H9 (cell line): Measurements from ENCODE around the gene SH3GLB2. TPM values are rescaled to one million over a fixed set of nuclear protein-coding genes. Genes with fewer than 3 reads are reported as not detected.

Experiments
- DNase-seq: peaks from one replicate; pipeline ENCODE4 v3.0.0-alpha.2; 2017
- H2AFZ ChIP-seq: one replicate; pipeline ENCODE4 v1.6.1; 2013; ENCODE audit warnings: mild to moderate bottlenecking, low read length, control low read depth, moderate library complexity
- H2AK5ac ChIP-seq: 2 replicates; pipeline ENCODE4 v1.6.1; 2013; ENCODE audit warnings: low read length, control low read depth, mixed read lengths; ENCODE audit not compliant: insufficient read length
- H2BK120ac ChIP-seq: one replicate; pipeline ENCODE4 v1.6.1; 2013; ENCODE audit warnings: low read depth, mild to moderate bottlenecking, low read length, control low read depth, inconsistent platforms; ENCODE audit not compliant: poor library complexity, severe bottlenecking
- H2BK12ac ChIP-seq: 2 replicates; pipeline ENCODE4 v1.6.1; 2013; ENCODE audit warnings: low read length, control low read depth, mixed read lengths, low read depth; ENCODE audit not compliant: insufficient read length
- H2BK15ac ChIP-seq: 2 replicates; pipeline ENCODE4 v1.6.1; 2013; ENCODE audit warnings: low read depth, low read length, control low read depth
- H2BK20ac ChIP-seq: one replicate; pipeline ENCODE4 v1.6.1; 2013; ENCODE audit warnings: low read depth, mild to moderate bottlenecking, low read length, control low read depth, inconsistent platforms; ENCODE audit not compliant: poor library complexity, severe bottlenecking
- H2BK5ac ChIP-seq: 2 replicates; pipeline ENCODE4 v1.6.1; 2013; ENCODE audit warnings: low read length, control low read depth, mixed read lengths; ENCODE audit not compliant: insufficient read length
- H3K14ac ChIP-seq: 2 replicates; pipeline ENCODE4 v1.6.1; 2013; ENCODE audit warnings: low read length, control low read depth; ENCODE audit not compliant: insufficient read depth
- H3K18ac ChIP-seq: 2 replicates; pipeline ENCODE4 v1.6.1; 2013; ENCODE audit warnings: low read depth, mild to moderate bottlenecking, mixed read lengths, low read length, control low read depth; ENCODE audit not compliant: insufficient read length
- H3K23ac ChIP-seq: 2 replicates; pipeline ENCODE4 v1.6.1; 2013; ENCODE audit warnings: low read length, control low read depth, mixed read lengths, low read depth; ENCODE audit not compliant: insufficient read length
- H3K23me2 ChIP-seq: 2 replicates; pipeline ENCODE4 v1.6.1; 2013; ENCODE audit warnings: low read depth, mild to moderate bottlenecking, mixed read lengths, low read length, control low read depth; ENCODE audit not compliant: insufficient read length, poor library complexity, severe bottlenecking
- H3K27ac ChIP-seq: 2 replicates; pipeline ENCODE4 v1.5.1; 2013; ENCODE audit warnings: low read length, control low read depth, mixed read lengths, low read depth; ENCODE audit not compliant: insufficient read length
- H3K27me3 ChIP-seq: 2 replicates; pipeline ENCODE4 v1.6.1; 2013; ENCODE audit warnings: low read length, control low read depth, inconsistent platforms; ENCODE audit not compliant: insufficient read depth
- H3K4ac ChIP-seq: 2 replicates; pipeline ENCODE4 v1.6.1; 2013; ENCODE audit warnings: low read depth, mild to moderate bottlenecking, control low read depth, inconsistent platforms, low read length, moderate library complexity
- H3K4me1 ChIP-seq: 2 replicates; pipeline ENCODE4 v1.6.1; 2013; ENCODE audit warnings: low read length, control low read depth, inconsistent platforms; ENCODE audit not compliant: insufficient read depth
- H3K4me2 ChIP-seq: 2 replicates; pipeline ENCODE4 v1.6.1; 2013; ENCODE audit warnings: low read length, control low read depth, mixed read lengths; ENCODE audit not compliant: insufficient read length, insufficient read depth
- H3K56ac ChIP-seq: 2 replicates; pipeline ENCODE4 v1.6.1; 2013; ENCODE audit warnings: low read depth, mild to moderate bottlenecking, mixed read lengths, low read length, control low read depth; ENCODE audit not compliant: insufficient read length
- H3K79me1 ChIP-seq: 2 replicates; pipeline ENCODE4 v1.6.1; 2013; ENCODE audit warnings: low read depth, mild to moderate bottlenecking, moderate library complexity, low read length, control low read depth, inconsistent platforms; ENCODE audit not compliant: insufficient read depth, poor library complexity, severe bottlenecking
- H3K79me2 ChIP-seq: 2 replicates; pipeline ENCODE4 v1.6.1; 2013; ENCODE audit warnings: low read length, control low read depth, inconsistent platforms; ENCODE audit not compliant: insufficient read depth
- H3K9ac ChIP-seq: 2 replicates; pipeline ENCODE4 v1.6.1; 2013; ENCODE audit warnings: low read length, control low read depth, mixed read lengths; ENCODE audit not compliant: insufficient read length; ENCODE audit errors: extremely low read depth
- H3K9me3 ChIP-seq: one replicate; pipeline ENCODE4 v1.6.1; 2013; ENCODE audit warnings: low read depth, low read length, inconsistent platforms; ENCODE audit not compliant: control insufficient read depth
- H3T11ph ChIP-seq: one replicate; pipeline ENCODE4 v1.6.1; 2013; ENCODE audit warnings: mild to moderate bottlenecking, low read length, control low read depth, inconsistent platforms
- H4K20me1 ChIP-seq: one replicate; pipeline ENCODE4 v1.6.1; 2013; ENCODE audit not compliant: control insufficient read depth, insufficient read length, insufficient read depth
- H4K5ac ChIP-seq: 2 replicates; pipeline ENCODE4 v1.6.1; 2013; ENCODE audit warnings: low read depth, mild to moderate bottlenecking, mixed read lengths, low read length, control low read depth; ENCODE audit not compliant: insufficient read length
- H4K8ac ChIP-seq: replicated peaks from 2 replicates; pipeline ENCODE4 v1.6.1; 2013; ENCODE audit warnings: low read length, control low read depth, mixed read lengths, low read depth; ENCODE audit not compliant: insufficient read length
- H4K91ac ChIP-seq: 2 replicates; pipeline ENCODE4 v1.6.1; 2013; ENCODE audit warnings: low read depth, mild to moderate bottlenecking, moderate library complexity, mixed read lengths, low read length, control low read depth; ENCODE audit not compliant: insufficient read length
- H3K27ac Mint-ChIP-seq, 3 experiments: 2 replicates in 2 of 3; 3 replicates in 1 of 3; pipeline ENCODE4 v1.8.0; 2020 to 2021; ENCODE audit warnings: mixed read lengths in 3 of 3, mild to moderate bottlenecking in 1 of 3, moderate library complexity in 1 of 3
- H3K27me3 Mint-ChIP-seq: 2 replicates; pipeline ENCODE4 v1.8.0; 2021; ENCODE audit warnings: low read depth, mild to moderate bottlenecking, moderate library complexity, mixed read lengths
- H3K36me3 Mint-ChIP-seq, 3 experiments: 2 replicates in 2 of 3; 3 replicates in 1 of 3; pipeline ENCODE4 v1.8.0; 2020 to 2021; ENCODE audit warnings: low read depth in 3 of 3, mixed read lengths in 3 of 3; ENCODE audit not compliant: insufficient read depth in 1 of 3
- H3K4me1 Mint-ChIP-seq, 2 experiments: 2 replicates each; pipeline ENCODE4 v1.8.0; 2020; ENCODE audit warnings: mixed read lengths in 2 of 2
- H3K4me3 Mint-ChIP-seq, 2 experiments: 2 replicates in 1 of 2; 3 replicates in 1 of 2; pipeline ENCODE4 v1.8.0; 2020 to 2021; ENCODE audit warnings: mild to moderate bottlenecking in 2 of 2, mixed read lengths in 2 of 2, moderate library complexity in 1 of 2
- H3K9me3 Mint-ChIP-seq, 2 experiments: 2 replicates in 1 of 2; 3 replicates in 1 of 2; pipeline ENCODE4 v1.8.0; 2020; ENCODE audit warnings: mild to moderate bottlenecking in 2 of 2, mixed read lengths in 2 of 2, moderate library complexity in 1 of 2
- WGBS: extraction: QIAGEN DNeasy Blood & Tissue Kit; methylation state at CpG from one replicate; pipeline ENCODE4 v1.1.7; 2013; ENCODE audit warnings: missing lambda C conversion rate, low lambda C conversion rate, mixed read lengths; ENCODE audit not compliant: insufficient read length; ENCODE audit errors: extremely low coverage; 5-methylcytosine and 5-hydroxymethylcytosine counted together
- total RNA-seq: library from RNA; stranded (reverse); gene quantifications from 2 replicates; pipeline ENCODE4 v1.2.1, GENCODE V29; 2021
- TF ChIP-seq, protein P1 (sequence below): fragments of 200-600 bp; sonication (generic); conservative IDR thresholded peaks from 3 replicates; pipeline ENCODE4 v1.8.0; 2021; ENCODE audit warnings: antibody characterized with exemption, mild to moderate bottlenecking

SH3GLB2 gene
- total RNA-seq, 1 experiment from 2014 or later = 69.5 TPM

- TF ChIP-seq, protein P1, sequence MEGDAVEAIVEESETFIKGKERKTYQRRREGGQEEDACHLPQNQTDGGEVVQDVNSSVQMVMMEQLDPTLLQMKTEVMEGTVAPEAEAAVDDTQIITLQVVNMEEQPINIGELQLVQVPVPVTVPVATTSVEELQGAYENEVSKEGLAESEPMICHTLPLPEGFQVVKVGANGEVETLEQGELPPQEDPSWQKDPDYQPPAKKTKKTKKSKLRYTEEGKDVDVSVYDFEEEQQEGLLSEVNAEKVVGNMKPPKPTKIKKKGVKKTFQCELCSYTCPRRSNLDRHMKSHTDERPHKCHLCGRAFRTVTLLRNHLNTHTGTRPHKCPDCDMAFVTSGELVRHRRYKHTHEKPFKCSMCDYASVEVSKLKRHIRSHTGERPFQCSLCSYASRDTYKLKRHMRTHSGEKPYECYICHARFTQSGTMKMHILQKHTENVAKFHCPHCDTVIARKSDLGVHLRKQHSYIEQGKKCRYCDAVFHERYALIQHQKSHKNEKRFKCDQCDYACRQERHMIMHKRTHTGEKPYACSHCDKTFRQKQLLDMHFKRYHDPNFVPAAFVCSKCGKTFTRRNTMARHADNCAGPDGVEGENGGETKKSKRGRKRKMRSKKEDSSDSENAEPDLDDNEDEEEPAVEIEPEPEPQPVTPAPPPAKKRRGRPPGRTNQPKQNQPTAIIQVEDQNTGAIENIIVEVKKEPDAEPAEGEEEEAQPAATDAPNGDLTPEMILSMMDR = no peak
- H3K27ac Mint-ChIP-seq = no peak overlapping the region
- no peak overlapping the region for H2BK12ac ChIP-seq
- no peak overlapping the region for H3K18ac ChIP-seq
- H3K56ac ChIP-seq = no peak overlapping the region
- H3K27me3 Mint-ChIP-seq = no peaks in the 10 kb centered on the region; the same call in 1 of the 2 replicates
- no peak overlapping the region for H3K4me2 ChIP-seq
- H3K79me2 ChIP-seq = no peaks in the 10 kb centered on the region
- H3K4ac ChIP-seq = no peak overlapping the region
- H3K23me2 ChIP-seq = no peaks in the 10 kb centered on the region
- no CpG with 5 or more reads among the region's 37 CpGs for WGBS
- H3K4me1 ChIP-seq = no peaks in the 10 kb centered on the region
- no peak overlapping the region for H4K8ac ChIP-seq
- H3K4me3 Mint-ChIP-seq = no peak overlapping the region
- H3K14ac ChIP-seq = no peak overlapping the region
- no peak overlapping the region for H4K5ac ChIP-seq
- no peaks in the 10 kb centered on the region for H3K79me1 ChIP-seq
- no peak overlapping the region for H2BK15ac ChIP-seq
- no peaks in the 10 kb centered on the region for H3K9me3 Mint-ChIP-seq
- no peak overlapping the region for H3K23ac ChIP-seq
- no peak overlapping the region for H4K91ac ChIP-seq
- no peak overlapping the region for H2AK5ac ChIP-seq
- H3K9me3 ChIP-seq = no peaks in the 10 kb centered on the region
- H4K20me1 ChIP-seq = no peaks in the 10 kb centered on the region
- no peak overlapping the region for H2BK20ac ChIP-seq
- no peak overlapping the region for H3K9ac ChIP-seq
- no peak overlapping the region for H2BK120ac ChIP-seq
- H3K4me1 Mint-ChIP-seq = no peaks in the 10 kb centered on the region
- no peak for DNase-seq
- H3K36me3 Mint-ChIP-seq = peaks cover 10 to 52% (median 40%) of the 10 kb centered on the region in 3 experiments; a peak in 6 of 7 replicates
- no peak overlapping the region for H3K27ac ChIP-seq
- no peak overlapping the region for H2BK5ac ChIP-seq
- no peak overlapping the region for H3T11ph ChIP-seq
- no peak overlapping the region for H2AFZ ChIP-seq
- H3K27me3 ChIP-seq = no peaks in the 10 kb centered on the region
Measured at GRCh38 chr9:129059796-129060785, 32.0 kb upstream of the SH3GLB2 start.
